Ovary (tissue), 3 donors: Measurements from ENCODE around the gene SLC17A9.

ENCODE experiments used
- EP300 ChIP-seq: sonication (generic); formaldehyde crosslinking; IDR thresholded peaks from one replicate; pipeline ENCODE4 v1.6.1; 2017; ENCODE audit warnings: antibody characterized with exemption
- POLR2A ChIP-seq: fragments of 450-650 bp; IDR thresholded peaks from one replicate; pipeline ENCODE4 v1.6.1; 2017; ENCODE audit warnings: antibody characterized with exemption, mild to moderate bottlenecking, moderate library complexity
- TF ChIP-seq, protein P1 (sequence below), 3 donors: fragments of 450-650 bp in 2 of 3; fragments of 200-600 bp in 1 of 3; IDR thresholded peaks; one replicate each; pipeline versions ENCODE4 v1.5.1 to v1.8.0; 2016 to 2022; ENCODE audit warnings: antibody characterized with exemption in 3 of 3, mild to moderate bottlenecking in 1 of 3
- donor health status: DM: no; HTN: no; CAD: no.

DNA sequence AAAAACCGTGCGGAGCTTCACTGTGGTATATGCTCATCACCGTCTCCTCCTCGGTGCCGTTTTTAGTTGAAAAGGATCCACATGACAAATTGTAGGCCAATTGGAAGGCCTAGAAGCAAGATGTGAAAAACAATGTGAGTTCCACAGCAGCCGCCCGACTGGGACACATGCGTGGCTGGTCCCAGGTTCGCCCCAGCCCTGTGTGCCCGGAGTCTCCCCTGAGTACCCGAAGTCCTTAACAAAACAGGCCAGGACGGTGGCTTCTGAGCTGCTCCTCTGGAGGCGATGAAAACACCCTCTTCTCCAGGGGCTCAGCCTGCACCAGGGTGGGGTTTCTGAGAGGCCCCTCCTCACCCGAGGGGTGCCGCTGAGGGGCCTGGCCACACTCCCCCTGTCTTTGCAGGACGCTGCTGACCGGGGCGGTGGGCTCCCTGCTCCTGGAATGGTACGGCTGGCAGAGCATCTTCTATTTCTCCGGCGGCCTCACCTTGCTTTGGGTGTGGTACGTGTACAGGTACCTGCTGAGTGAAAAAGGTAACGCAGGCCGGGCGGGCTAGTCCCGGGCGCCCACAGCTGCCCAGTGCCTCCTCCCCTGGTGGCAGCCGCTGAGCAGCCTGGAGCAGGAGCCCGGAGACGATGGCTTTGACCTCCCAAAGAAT is 9.8 kb downstream of the SLC17A9 start:
- TF ChIP-seq EP300 (no peak), POLR2A (no peak)
- TF ChIP-seq, protein P1, sequence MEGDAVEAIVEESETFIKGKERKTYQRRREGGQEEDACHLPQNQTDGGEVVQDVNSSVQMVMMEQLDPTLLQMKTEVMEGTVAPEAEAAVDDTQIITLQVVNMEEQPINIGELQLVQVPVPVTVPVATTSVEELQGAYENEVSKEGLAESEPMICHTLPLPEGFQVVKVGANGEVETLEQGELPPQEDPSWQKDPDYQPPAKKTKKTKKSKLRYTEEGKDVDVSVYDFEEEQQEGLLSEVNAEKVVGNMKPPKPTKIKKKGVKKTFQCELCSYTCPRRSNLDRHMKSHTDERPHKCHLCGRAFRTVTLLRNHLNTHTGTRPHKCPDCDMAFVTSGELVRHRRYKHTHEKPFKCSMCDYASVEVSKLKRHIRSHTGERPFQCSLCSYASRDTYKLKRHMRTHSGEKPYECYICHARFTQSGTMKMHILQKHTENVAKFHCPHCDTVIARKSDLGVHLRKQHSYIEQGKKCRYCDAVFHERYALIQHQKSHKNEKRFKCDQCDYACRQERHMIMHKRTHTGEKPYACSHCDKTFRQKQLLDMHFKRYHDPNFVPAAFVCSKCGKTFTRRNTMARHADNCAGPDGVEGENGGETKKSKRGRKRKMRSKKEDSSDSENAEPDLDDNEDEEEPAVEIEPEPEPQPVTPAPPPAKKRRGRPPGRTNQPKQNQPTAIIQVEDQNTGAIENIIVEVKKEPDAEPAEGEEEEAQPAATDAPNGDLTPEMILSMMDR (IDR thresholded peaks at IDR 0.05): no peak
